GOT3 (cell line): ENCODE measurements around the gene SGMS1.

Experiments used
- DNase-seq: peaks from one replicate; lab custom pipeline; 2025; ENCODE audit warnings: mixed read lengths; lab: John Stamatoyannopoulos, UW

SGMS1 gene

DNA sequence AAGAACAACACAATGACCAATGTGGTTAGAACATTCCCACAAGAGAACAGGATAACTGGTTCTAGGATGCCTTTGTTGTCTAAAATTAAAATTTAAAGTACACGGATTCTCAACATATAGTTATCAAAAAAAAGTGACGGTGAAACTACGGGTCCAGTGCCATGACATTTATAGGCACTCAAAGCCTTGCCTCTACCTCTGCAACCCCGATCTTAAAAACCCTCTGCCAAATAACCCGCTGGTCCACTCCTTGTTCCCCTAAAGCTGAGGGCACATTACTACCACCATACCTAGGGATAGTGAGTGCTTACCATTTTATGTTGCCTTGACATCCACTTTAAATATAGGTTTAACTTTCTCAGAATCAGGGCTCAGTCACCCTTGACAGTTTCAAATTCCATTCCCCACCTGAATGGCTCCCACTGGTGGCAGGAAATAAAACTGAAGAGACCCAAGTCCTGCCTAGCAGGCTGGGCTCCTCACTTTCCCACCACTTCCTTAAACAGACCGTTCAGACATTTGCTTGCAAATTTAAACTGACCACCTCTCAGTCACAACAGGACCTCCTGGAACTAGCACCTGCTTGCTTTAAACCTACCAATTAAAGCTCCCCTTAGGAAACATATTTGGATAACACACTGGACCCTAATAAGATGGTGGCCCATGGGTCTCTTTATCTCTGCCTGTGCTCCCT lies 202.6 kb downstream of the SGMS1 start:
- no peak for DNase-seq

DNA sequence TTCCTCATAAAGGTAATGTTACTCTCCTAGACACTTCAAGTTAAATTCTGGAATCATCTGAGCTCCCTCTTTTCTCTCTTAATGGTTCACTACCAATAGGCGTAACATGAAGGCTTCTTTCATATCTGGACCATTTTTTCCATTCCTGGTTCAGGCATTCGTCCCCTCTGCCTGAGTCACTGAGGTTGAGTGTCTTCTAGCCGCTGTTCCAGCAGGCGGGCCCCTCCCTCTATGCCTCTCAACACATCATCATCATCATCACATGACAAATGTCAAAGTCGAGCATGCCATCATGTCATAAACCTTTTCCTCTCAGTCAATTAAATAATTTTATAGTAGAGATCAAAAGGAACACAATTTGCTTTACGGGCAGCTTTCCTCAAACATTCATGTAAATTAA lies 203.6 kb downstream of the SGMS1 start:
- DNase-seq = no peak

DNA sequence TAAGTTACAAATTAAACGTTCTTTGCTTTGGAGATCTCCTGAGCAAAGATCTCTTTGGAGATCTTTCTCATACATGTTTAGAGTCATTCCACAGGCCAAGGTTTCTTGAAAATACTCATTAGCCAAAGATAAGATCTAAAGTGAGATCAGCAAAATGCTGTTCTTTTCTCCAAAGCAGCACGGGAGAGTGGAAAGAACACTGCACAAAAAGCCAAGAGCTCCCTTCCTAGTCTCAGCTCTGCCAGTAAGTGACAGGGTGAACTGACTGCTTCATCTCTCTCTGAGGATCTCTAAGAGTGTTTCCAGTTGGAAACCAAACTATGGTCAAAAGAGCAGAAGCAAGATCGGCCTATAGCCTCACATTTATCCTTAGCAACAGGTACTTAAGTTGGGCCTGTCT lies 204.0 kb downstream of the SGMS1 start:
- no peak for DNase-seq

DNA sequence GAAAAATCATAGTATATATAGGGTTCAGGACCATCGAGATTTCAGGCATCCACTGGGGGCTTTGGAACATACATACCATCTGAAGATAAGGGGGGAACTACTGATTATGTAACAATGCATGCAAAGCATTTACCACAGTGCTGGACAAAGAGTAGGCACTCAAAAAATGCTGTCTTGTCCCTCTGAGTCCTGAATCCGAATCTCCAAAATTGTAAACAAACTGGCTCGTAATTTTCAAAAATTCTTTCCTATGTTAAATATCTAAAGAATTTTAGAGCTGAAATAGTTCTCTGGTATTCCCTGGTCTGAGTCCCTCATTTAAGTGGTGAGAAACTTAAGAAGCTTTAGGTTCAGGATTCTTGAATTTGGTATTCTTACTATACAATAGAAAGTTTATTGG lies 204.7 kb downstream of the SGMS1 start:
- DNase-seq = no peak

DNA sequence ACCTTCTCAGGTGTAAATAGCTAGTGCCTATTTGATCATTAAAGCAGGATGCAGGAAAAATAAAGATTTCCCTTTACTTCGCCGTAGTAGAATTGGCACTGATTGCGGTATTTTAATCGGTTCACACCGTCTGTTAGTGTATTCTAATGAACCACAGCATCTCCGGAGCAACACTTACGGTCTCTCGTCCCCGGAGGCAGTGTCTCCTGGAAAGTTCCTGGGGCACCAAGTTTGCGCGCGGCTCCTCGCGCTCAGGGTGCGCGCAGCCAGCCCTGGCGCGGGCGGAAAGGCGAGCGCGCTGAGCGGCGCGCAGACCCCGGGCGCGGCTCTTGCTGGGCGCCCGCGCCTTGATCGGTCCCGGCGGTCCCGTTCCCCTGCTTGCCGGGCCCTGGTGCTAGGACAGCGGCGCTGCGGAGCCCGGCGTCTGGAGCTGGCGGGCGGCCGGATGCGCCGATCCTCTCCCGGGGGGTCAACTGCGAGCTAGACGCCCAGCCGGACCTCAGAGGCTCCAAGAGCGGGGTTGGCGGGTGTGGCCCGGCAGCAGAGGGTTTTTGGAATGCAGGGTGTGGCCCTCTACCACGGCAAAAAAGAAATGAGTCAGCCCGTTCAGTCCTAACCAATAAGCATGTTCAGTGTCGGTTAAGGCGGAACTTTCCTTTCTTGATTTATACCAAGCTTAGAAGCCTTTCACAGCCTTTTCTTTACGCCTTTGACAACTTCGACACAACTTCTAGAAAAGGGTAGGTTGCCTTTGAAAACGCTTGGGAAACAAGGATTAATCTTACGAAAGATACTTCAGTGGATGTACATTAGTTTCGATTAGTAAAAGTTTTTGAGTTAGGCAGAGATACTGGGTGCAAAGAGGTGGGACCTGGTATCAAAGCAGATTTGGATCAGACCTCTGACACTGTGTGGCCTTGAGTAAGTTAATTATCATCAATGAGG lies 205.6 kb downstream of the SGMS1 start:
- DNase-seq = peak; percentile 23

DNA sequence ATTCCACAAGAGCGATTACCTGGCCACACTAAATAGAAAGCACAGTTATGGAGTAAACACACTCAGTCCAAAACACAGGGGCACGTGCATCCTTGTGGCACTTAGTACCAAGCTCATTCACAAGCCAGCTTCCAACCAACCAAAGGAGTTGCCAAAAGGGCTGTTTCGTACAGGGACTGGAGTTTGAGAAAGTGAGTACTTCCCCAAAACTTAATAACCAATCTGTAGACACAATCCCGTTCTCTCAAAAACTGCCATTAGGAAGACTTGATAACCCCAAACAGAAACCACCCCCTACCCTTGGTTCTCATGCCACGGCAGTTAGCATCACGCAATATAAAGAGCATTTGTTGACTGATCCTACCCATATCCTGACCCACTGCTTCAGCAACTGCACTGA lies 206.3 kb downstream of the SGMS1 start:
- DNase-seq = no peak

DNA sequence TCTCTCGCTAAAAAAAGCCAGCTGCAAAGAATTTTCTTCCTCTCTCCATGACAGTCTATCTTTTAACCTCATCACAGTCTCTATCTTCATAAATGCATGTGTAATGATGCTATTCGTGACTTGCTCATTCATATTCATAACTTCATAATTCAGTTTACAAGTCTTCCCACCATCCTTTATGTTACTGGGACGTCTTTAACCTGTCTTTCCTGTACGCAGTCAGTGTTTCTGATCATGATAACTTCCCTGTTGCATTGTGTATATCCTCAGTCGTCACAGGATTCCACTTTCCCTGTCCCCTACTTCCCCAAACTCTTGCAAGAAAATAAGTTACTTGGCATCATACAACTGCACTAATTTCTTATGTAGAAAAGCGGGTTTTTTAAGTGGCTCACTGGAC lies 206.9 kb downstream of the SGMS1 start:
- DNase-seq = no peak

DNA sequence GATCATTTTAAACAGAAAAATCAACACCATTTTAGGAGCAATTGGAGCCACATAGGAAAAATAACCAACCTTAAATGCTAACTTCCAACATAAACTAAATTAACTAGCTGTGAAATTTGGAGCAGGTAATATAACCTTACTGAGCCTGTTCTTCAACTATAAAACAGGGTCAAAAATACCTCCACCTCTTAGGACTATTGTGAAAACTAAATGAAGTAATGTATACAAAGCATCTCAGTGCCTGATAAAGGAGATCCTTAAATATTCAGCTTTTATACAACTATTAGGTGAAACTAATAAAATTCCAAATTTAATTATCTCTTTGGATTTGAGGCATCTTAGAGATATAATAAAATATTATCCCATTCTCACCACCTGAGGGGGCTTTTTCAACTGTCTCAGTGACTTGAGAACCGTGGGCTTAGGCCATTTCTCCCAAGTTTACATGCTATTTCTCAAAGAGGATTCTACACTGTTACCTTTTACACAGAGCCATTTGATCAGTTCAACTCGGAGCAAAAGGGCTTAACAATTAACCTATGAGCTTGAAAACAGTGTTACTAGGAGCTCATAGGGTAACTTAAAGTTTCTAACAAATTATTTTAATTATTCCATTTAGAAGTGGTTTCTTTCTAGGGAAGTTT lies 207.5 kb downstream of the SGMS1 start:
- DNase-seq = no peak

DNA sequence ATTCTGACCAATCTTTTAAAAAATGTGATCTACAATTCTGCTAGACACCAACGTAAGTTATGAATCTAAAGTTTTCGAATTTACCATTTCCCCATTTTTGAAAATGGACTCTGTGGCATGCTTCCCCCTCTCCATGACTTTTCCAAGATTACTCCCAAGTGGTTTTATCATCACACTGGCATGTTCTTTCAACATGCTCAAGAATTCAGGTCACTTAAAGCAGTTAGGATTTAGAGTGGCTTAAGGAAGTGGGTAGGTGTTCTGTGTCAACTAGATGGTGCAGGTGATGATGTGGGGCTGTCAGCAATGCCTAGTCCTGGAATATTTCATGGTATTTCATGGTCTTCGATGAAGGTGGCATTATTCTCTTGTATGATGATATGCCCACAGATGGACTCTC lies 208.5 kb downstream of the SGMS1 start:
- no peak for DNase-seq

DNA sequence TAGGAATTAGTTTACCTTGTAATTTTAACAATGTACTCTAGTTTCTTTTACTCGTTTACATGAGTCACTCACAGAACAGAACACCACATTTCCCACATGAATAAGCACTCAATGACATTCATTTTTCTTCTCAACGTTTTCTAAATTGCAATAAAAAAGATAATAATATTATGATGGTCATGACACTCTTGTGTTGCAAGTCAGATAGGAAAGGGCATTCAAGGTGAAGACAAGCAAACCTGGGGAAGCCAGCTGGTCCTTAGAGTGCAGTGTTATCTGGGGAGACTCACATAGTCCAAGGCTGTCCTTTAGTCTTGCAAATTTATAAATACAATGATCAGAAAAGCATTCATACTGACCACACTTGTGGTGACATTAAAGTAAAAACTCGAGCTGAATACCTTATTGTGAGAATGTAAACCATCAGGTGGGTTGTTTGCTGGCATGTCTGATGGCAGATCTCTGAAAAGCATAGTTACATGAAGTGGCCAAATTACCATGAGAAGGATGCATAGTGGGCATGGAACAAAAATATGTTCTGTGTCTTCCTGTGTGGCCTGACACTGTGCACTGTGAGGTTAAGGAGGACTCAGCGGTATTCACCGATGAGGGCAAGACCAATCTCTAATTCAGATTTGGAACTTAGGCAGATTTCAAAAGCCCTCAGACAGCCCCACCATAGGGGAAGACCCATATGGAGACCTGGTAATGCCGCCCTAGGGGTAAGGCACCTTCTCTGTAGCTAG lies 213.5 kb downstream of the SGMS1 start:
- DNase-seq = no peak

DNA sequence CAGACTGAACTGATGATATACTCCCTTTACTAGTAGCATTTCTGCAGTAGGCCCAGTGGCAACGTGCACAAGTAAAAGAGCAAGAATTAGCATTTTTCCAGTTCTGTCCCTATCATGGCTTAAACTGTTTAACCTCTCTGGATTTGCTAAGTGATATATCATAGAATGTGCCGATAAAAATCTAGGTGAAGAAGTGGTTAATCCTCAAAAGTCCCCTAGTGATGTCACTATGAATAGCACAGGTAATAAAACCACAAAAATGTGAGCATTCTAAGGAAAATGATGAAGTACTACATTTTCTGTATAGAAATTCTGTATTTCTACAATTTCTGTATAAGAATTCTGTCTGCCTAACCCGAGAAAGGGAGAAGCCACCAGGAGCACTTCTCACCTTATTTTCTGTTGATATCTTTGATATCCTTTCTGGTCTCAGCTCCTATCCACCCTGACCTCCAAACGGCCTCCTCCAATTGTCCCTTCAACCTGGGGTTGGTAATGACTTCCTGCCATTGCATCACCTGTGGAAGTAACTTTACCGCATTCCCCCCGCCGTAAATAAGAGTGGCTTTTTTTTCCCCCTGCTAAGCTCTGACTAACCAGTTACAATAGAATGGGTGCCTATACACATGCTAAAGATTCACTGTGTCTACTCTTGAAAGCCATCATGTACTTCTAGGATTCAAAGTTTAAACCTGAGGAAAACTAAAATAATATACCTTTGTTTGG lies 216.5 kb downstream of the SGMS1 start:
- DNase-seq = no peak

DNA sequence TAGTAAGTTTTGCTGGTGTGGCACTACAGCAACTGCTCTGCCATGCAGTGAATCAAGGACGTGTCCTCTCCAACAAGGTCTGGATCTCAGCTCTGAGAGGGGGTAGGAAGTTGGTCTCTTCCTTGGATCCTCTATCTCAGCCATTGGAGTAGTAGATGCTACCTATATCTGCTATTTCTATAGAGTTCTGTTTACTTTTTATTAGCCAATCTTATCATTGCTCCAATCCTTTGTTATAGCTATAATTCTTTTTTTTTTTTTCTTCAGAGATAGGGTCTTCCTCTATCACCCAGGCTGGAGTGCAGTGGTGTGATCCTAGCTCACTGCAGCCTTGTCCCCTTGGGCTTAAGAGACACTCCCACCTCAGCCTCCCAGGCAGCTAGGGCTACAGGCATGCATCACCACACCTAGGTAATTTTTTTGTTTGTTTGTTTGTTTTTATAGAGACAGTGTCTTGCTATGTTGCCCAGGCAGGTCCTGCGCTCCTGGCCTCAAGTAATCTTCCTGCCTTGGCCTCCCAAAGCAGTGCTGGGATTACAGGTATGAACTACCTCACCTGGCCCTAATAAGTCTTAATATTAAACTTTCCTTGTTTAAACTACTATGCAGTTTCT lies 217.2 kb downstream of the SGMS1 start:
- no peak for DNase-seq

DNA sequence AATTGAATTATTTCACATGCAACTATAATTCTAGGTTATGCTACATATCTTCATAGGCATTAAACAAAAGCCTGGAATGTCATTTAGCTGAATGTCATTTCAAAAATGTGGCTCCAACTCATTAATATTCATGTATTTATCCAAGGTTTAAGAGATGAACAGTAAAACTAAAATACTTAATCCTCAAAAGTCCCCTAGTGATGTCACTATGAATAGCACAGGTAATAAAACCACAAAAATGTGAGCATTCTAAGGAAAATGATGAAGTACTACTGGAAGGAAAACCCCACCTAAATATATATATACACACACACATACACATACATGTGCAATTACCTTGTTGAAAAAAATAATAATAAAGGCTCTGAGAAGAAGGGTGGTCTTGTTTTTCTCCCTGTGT lies 218.0 kb downstream of the SGMS1 start:
- no peak for DNase-seq

DNA sequence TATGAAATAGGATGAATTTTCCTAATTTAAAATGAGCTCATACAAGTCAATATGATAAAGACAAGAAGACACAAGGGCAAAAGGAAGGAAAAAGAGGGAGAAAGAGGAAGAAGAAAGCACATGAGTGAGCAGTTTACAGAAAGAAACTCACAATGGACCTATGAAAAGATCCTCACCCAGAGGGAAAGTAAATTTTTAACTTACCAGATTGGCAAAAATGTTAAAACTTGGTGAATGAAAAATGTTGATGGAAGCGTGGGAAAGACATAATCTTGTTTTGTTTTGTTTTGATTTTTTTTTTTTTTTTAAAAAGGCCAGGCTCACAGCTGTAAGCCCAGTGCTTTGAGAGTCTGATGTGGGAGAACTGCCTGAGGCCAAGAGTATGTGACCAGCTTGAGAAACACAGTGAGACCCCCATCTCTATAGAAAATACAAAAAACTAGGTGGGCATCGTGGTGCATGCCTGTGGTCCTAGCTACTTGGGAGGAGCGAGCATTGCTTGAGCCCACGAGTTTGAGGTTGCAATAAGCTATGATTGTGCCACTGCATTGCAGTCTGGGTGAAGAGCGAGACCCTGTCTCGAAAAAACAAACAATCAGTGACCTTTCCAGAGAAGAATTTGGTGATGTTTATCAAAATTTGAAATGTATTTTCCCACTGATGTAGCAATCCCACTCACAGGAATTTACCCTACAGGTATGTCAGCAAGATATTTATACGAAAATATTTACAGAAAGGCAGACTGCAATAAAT lies 219.6 kb downstream of the SGMS1 start:
- no peak for DNase-seq

DNA sequence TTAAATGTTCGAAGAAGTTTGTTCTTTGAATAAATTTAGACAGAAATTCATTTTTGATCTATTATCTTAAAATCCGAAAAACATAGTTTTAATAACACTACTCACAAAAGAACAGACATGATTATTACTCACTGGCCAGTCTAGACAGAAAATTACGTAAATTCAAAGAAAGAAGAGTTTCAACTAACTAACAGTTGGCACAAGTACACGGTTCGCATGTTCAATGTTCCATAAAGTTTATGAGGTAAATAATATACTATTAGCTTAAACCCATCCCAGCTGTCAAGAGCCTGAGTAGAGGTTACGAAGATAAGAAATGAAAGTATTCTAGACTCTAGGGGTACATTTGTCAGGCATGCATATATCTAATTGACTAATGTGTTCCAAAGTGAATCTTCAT lies 220.7 kb downstream of the SGMS1 start:
- no peak for DNase-seq

DNA sequence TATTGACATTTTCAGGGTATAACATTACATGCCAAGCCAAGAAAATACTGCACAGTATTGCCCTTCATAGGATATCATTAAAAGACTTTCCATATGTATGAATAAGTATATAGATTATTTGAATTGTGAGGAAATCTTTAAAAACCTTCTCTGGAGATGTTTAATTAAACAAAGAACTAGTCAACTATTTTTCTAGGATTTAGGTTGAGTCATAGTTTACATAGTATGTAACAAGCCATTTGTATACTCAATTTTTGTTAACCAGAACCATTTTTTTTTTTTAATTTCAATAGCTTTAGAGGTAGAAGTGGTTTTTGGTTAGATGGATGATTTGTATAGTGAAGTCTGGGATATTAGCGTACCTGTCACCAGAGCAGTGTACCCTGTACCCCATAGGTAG lies 221.3 kb downstream of the SGMS1 start:
- no peak for DNase-seq

DNA sequence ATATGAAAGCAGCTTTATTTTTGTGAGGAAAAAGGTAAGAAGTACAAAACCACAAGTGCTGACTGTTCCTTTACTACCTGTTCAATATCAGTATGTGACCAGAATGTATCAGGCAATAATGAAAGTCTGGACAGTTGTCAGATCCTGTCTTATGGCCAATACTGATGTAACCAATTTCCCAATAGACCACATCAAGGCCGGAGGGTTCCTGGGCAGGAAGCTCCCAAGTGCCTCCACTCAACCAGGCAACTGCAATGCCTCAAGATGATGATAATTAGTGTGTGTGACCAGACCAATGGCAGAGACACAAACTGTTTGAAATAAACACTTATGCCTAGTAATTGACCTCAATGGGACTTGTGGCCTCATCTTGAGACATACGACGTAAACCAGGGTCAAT lies 223.1 kb downstream of the SGMS1 start:
- no peak for DNase-seq

DNA sequence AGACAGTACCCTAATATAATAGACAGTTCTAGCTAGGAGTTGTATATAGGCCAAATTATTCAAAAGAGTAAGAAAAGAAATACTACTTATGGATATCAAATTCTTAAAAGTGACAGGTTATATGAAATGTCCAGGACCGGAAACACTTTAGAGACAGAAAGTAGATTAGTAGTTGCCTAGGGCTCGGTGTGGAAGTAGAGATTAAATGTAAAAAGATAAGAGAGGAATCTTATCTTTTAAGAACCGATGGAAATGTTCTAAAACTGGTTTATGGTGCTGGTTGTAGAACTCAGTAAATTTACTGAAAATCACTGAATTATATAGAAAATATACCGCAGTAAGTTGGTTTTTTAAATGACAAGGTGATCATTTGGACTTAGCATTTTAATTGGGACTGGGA lies 224.9 kb downstream of the SGMS1 start:
- DNase-seq = no peak

DNA sequence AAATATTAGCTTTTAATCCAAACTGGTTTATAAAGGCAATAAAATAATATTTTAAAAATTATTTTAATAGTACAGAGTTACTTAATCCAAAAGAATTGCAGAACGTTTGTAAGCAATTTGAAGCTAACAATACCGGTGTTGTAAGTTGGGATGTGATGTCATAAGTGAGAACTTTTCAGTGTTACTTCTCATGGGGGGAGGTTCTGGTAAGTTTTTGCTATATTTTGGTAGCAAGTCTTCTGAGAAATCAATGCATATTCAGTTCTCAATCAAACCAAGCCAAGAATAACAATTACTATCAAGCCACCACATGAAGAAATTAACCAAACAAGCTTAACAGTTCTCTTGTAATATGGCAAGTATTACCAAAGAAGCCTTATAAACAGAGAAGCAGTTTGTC lies 225.4 kb downstream of the SGMS1 start:
- no peak for DNase-seq
